ENCODE measurements around the gene TEX55.
"Not testable (repeated sequence)": the region's sequence is repeated elsewhere in the genome, so short reads cannot be mapped to it uniquely, and the experiment has no call there.

DNA sequence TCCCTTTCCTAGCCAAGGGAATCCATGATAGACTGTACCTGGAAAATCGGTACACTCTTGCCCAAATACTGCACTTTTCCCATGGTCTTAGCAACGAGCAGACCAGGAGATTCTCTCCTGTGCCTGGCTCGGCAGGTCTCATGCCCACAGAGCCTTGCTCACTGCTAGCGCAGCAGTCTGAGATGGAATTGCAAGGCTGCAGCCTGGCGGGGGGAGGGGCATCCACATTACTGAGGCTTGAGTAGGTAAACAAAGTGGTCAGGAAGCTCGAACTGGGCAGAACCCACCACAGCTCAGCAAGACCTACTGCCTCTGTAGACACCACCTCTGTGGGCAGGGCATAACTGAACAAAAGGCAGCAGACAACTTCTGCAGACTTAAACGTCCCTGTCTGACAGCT lies 15.7 kb upstream of the TEX55 start:
- TF ChIP-seq, protein P1, sequence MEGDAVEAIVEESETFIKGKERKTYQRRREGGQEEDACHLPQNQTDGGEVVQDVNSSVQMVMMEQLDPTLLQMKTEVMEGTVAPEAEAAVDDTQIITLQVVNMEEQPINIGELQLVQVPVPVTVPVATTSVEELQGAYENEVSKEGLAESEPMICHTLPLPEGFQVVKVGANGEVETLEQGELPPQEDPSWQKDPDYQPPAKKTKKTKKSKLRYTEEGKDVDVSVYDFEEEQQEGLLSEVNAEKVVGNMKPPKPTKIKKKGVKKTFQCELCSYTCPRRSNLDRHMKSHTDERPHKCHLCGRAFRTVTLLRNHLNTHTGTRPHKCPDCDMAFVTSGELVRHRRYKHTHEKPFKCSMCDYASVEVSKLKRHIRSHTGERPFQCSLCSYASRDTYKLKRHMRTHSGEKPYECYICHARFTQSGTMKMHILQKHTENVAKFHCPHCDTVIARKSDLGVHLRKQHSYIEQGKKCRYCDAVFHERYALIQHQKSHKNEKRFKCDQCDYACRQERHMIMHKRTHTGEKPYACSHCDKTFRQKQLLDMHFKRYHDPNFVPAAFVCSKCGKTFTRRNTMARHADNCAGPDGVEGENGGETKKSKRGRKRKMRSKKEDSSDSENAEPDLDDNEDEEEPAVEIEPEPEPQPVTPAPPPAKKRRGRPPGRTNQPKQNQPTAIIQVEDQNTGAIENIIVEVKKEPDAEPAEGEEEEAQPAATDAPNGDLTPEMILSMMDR (IDR thresholded peaks at IDR 0.05): not testable (repeated sequence)
- not testable (repeated sequence) for TF ChIP-seq EZH2phosphoT487 (IDR thresholded peaks at IDR 0.05)

Data from neural progenitor cell (in vitro differentiated cells).